ENCODE results near the gene PPFIA3.
"Not testable (repeated sequence)": the region's sequence is repeated elsewhere in the genome, so short reads cannot be mapped to it uniquely, and the experiment has no call there.

The PPFIA3 gene

GRCh38 chr19:49140951-49141350 is 21.6 kb downstream of the PPFIA3 start:
- H3K4me2 ChIP-seq (ENCODE audit: low read depth, low read length, poor library complexity, severe bottlenecking): no peak overlapping the region
- H3K79me2 ChIP-seq (ENCODE audit: insufficient read depth, low read length): no peaks in the 10 kb centered on the region
- no peaks in the 10 kb centered on the region for H3K9me2 ChIP-seq (replicated peaks; ENCODE audit: insufficient read depth, low read length)
- H3K27me3 ChIP-seq (ENCODE audit: low read length): no peaks in the 10 kb centered on the region
- TF ChIP-seq EZH2phosphoT487 (conservative IDR thresholded peaks at IDR 0.05; ENCODE audit: low read length): no peak
- H3K27ac ChIP-seq (ENCODE audit: low read depth, low read length): no peak overlapping the region
- H2AFZ ChIP-seq (ENCODE audit: low read depth, low read length, severe bottlenecking): no peak overlapping the region
- no peak overlapping the region for H3K9ac ChIP-seq (ENCODE audit: low read length)
- no peaks in the 10 kb centered on the region for H3F3A ChIP-seq (ENCODE audit: insufficient read depth)
- H4K20me1 ChIP-seq (ENCODE audit: low read depth, low read length): no peaks in the 10 kb centered on the region
- H3K36me3 ChIP-seq (ENCODE audit: low read length): no peaks in the 10 kb centered on the region
- no peak overlapping the region for H3K4me3 ChIP-seq (ENCODE audit: insufficient read depth, low read length, poor library complexity, severe bottlenecking)
- H3K9me3 ChIP-seq (ENCODE audit: insufficient read depth, low read length): no peaks in the 10 kb centered on the region

DNA sequence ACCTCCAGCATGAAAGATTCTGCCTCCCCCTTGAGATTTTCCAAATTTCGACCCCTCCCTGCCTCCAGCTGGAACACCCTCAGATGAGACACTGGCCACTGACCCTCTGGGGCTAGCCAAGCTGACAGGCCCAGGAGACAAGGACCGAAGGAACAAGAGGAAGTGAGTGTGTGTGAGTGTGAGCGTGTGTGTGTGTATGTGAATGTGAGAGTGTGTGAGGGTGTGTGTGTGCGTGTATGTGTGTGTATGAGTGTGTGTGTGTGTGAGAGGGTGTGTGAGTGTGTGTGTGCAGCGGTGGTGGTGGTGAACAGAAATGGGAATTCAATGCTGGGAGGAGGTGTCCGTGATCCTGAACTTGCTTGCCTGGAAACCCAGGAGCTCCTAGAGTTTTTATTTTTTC is 22.0 kb downstream of the PPFIA3 start:
- H3K9me2 ChIP-seq (replicated peaks; ENCODE audit: insufficient read depth, low read length): no peaks in the 10 kb centered on the region
- no peaks in the 10 kb centered on the region for H3K79me2 ChIP-seq (ENCODE audit: insufficient read depth, low read length)
- no peaks in the 10 kb centered on the region for H3K27me3 ChIP-seq (ENCODE audit: low read length)
- no peaks in the 10 kb centered on the region for H3K36me3 ChIP-seq (ENCODE audit: low read length)
- H3F3A ChIP-seq (ENCODE audit: insufficient read depth): no peaks in the 10 kb centered on the region
- no peak for TF ChIP-seq CTCF (IDR thresholded peaks at IDR 0.05; ENCODE audit: insufficient read depth, low read length, poor library complexity, severe bottlenecking)
- TF ChIP-seq EZH2phosphoT487 (conservative IDR thresholded peaks at IDR 0.05; ENCODE audit: low read length): no peak
- no peak overlapping the region for H3K27ac ChIP-seq (ENCODE audit: low read depth, low read length)
- no peak overlapping the region for H2AFZ ChIP-seq (ENCODE audit: low read depth, low read length, severe bottlenecking)
- H3K4me2 ChIP-seq (ENCODE audit: low read depth, low read length, poor library complexity, severe bottlenecking): no peak overlapping the region
- no peak overlapping the region for H3K9ac ChIP-seq (ENCODE audit: low read length)
- no peaks in the 10 kb centered on the region for H4K20me1 ChIP-seq (ENCODE audit: low read depth, low read length)
- no peaks in the 10 kb centered on the region for H3K9me3 ChIP-seq (ENCODE audit: insufficient read depth, low read length)
- no peak overlapping the region for H3K4me3 ChIP-seq (ENCODE audit: insufficient read depth, low read length, poor library complexity, severe bottlenecking)

GRCh38 chr19:49142866-49143335 is 23.6 kb downstream of the PPFIA3 start:
- Histone ChIP-seq H4K20me1 (ENCODE audit: low read depth, low read length) (no peaks in the 10 kb centered on the region), H2AFZ (ENCODE audit: low read depth, low read length, severe bottlenecking) (no peak overlapping the region), H3K4me2 (ENCODE audit: low read depth, low read length, poor library complexity, severe bottlenecking) (no peak overlapping the region), H3K4me3 (ENCODE audit: insufficient read depth, low read length, poor library complexity, severe bottlenecking) (no peak overlapping the region), H3K79me2 (ENCODE audit: insufficient read depth, low read length) (no peaks in the 10 kb centered on the region), H3K36me3 (ENCODE audit: low read length) (no peaks in the 10 kb centered on the region), H3K9ac (ENCODE audit: low read length) (no peak overlapping the region), H3F3A (ENCODE audit: insufficient read depth) (0 out of 2 replicates have a peak, but pooled peaks cover 5% of the 10 kb centered on the region), H3K9me3 (ENCODE audit: insufficient read depth, low read length) (no peaks in the 10 kb centered on the region), H3K9me2 (replicated peaks; ENCODE audit: insufficient read depth, low read length) (no peaks in the 10 kb centered on the region), H3K27ac (ENCODE audit: low read depth, low read length) (no peak overlapping the region), H3K27me3 (ENCODE audit: low read length) (no peaks in the 10 kb centered on the region)
- no peak for TF ChIP-seq EZH2phosphoT487 (conservative IDR thresholded peaks at IDR 0.05; ENCODE audit: low read length)
- no peak for TF ChIP-seq CTCF (IDR thresholded peaks at IDR 0.05; ENCODE audit: insufficient read depth, low read length, poor library complexity, severe bottlenecking)

DNA sequence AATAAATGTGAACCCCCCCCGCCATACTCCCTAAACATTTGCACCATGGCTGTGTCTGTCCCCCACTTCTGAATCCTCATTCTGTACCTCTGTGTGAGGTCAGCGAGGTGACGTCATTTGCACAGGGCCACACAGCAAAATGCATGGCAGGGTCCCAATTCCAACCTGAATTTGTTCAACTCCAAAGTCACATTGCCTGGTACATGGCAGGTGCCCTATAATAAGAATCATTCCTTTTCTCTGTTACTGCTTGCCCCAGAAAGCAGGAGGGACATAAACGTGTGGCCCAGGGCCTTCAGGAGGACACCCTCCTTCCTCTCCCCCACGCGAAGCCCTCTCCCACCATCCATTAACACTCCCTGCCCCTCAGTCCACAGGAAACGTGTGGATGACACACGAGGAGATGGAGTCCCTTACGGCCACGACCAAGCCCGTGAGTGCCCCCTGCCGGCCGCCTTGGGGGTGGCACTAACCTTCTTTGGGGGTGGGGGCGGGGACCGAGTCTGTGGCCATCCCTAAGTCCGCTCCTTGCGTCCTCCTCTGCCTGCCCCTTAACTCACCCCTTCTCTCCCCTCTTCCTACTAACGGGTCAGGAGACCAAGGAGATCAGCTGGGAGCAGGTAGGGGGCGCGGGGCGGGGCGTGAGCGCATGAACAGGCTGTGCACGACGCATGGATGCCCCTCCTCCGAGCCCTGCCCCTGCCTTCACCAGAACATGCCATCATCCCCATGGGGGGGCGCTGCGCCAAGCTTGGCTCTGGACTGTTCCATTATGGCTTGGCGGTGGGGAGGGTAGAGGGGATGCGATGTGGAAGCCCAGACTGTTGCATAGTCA is 26.4 kb downstream of the PPFIA3 start:
- Histone ChIP-seq H3K9ac (ENCODE audit: low read length) (no peak overlapping the region; the same call in 1 of the 2 replicates), H2AFZ (ENCODE audit: low read depth, low read length, severe bottlenecking) (no peak overlapping the region), H3K4me3 (ENCODE audit: insufficient read depth, low read length, poor library complexity, severe bottlenecking) (no peak overlapping the region), H3K4me2 (ENCODE audit: low read depth, low read length, poor library complexity, severe bottlenecking) (peak overlapping the region; percentile 43), H3K79me2 (ENCODE audit: insufficient read depth, low read length) (no peaks in the 10 kb centered on the region), H3K36me3 (ENCODE audit: low read length) (no peaks in the 10 kb centered on the region), H3K27me3 (ENCODE audit: low read length) (no peaks in the 10 kb centered on the region), H4K20me1 (ENCODE audit: low read depth, low read length) (no peaks in the 10 kb centered on the region), H3K9me2 (replicated peaks; ENCODE audit: insufficient read depth, low read length) (no peaks in the 10 kb centered on the region), H3K9me3 (ENCODE audit: insufficient read depth, low read length) (no peaks in the 10 kb centered on the region), H3K27ac (ENCODE audit: low read depth, low read length) (no peak overlapping the region), H3F3A (ENCODE audit: insufficient read depth) (0 out of 2 replicates have a peak, but pooled peaks cover 5% of the 10 kb centered on the region)
- TF ChIP-seq CTCF (IDR thresholded peaks at IDR 0.05; ENCODE audit: insufficient read depth, low read length, poor library complexity, severe bottlenecking): peak; percentile 92
- TF ChIP-seq EZH2phosphoT487 (conservative IDR thresholded peaks at IDR 0.05; ENCODE audit: low read length): no peak

GRCh38 chr19:49146408-49146770 is 27.0 kb downstream of the PPFIA3 start:
- not testable (repeated sequence) for H3F3A ChIP-seq (ENCODE audit: insufficient read depth); H2AFZ ChIP-seq (ENCODE audit: low read depth, low read length, severe bottlenecking); H3K36me3 ChIP-seq (ENCODE audit: low read length); H3K4me3 ChIP-seq (ENCODE audit: insufficient read depth, low read length, poor library complexity, severe bottlenecking); H3K79me2 ChIP-seq (ENCODE audit: insufficient read depth, low read length); H4K20me1 ChIP-seq (ENCODE audit: low read depth, low read length); H3K9me3 ChIP-seq (ENCODE audit: insufficient read depth, low read length); H3K9me2 ChIP-seq (replicated peaks; ENCODE audit: insufficient read depth, low read length); H3K27ac ChIP-seq (ENCODE audit: low read depth, low read length); H3K9ac ChIP-seq (ENCODE audit: low read length); H3K27me3 ChIP-seq (ENCODE audit: low read length)
- H3K4me2 ChIP-seq (ENCODE audit: low read depth, low read length, poor library complexity, severe bottlenecking): peak overlapping the region; percentile 43

Data from SU-DHL-6 (cell line).